ENCODE measurements around the gene SURF4.
"Not testable (repeated sequence)": the region's sequence is repeated elsewhere in the genome, so short reads cannot be mapped to it uniquely, and the experiment has no call there.

Gene SURF4

GRCh38 chr9:133323991-133324703, 51.7 kb downstream of the SURF4 start:
- in situ Hi-C loops (cut with MboI; ENCODE audit: low sequenced_read_pairs, unreplicated experiment): no loop called here
- DNase-seq (ENCODE audit: low spot score): no peak
- TF ChIP-seq CTCF (IDR thresholded peaks at IDR 0.05; ENCODE audit: borderline replicate concordance, control extremely low read depth, extremely low read depth, insufficient read depth, missing control alignments): no peak

GRCh38 chr9:133323211-133323610, 52.6 kb downstream of the SURF4 start:
- no peak for DNase-seq (ENCODE audit: low spot score)
- no peak for TF ChIP-seq CTCF (IDR thresholded peaks at IDR 0.05; ENCODE audit: borderline replicate concordance, control extremely low read depth, extremely low read depth, insufficient read depth, missing control alignments)
- in situ Hi-C loops (cut with MboI; ENCODE audit: low sequenced_read_pairs, unreplicated experiment): no loop called here

- no peak for TF ChIP-seq CTCF (IDR thresholded peaks at IDR 0.05; ENCODE audit: borderline replicate concordance, control extremely low read depth, extremely low read depth, insufficient read depth, missing control alignments)
- no peak for DNase-seq (ENCODE audit: low spot score)
- in situ Hi-C loops (cut with MboI; ENCODE audit: low sequenced_read_pairs, unreplicated experiment): no loop called here
Observed at GRCh38 chr9:133322701-133323100, 53.2 kb downstream of the SURF4 start.

GRCh38 chr9:133321411-133321935, 54.4 kb downstream of the SURF4 start:
- no peak for DNase-seq (ENCODE audit: low spot score)
- TF ChIP-seq CTCF (IDR thresholded peaks at IDR 0.05; ENCODE audit: borderline replicate concordance, control extremely low read depth, extremely low read depth, insufficient read depth, missing control alignments): no peak
- in situ Hi-C loops (cut with MboI; ENCODE audit: low sequenced_read_pairs, unreplicated experiment): no loop called here

- in situ Hi-C loops (cut with MboI; ENCODE audit: low sequenced_read_pairs, unreplicated experiment): no loop called here
- DNase-seq (ENCODE audit: low spot score): no peak
- TF ChIP-seq CTCF (IDR thresholded peaks at IDR 0.05; ENCODE audit: borderline replicate concordance, control extremely low read depth, extremely low read depth, insufficient read depth, missing control alignments): no peak
Observed at GRCh38 chr9:133320421-133320881, 55.4 kb downstream of the SURF4 start.

- in situ Hi-C loops (cut with MboI; ENCODE audit: low sequenced_read_pairs, unreplicated experiment); DNase-seq (ENCODE audit: low spot score): not testable (repeated sequence)
Observed at GRCh38 chr9:133317551-133317950, 58.3 kb downstream of the SURF4 start.

GRCh38 chr9:133315997-133316396, 59.9 kb downstream of the SURF4 start:
- DNase-seq (ENCODE audit: low spot score): no peak
- in situ Hi-C loops (cut with MboI; ENCODE audit: low sequenced_read_pairs, unreplicated experiment): no loop called here
- TF ChIP-seq CTCF (IDR thresholded peaks at IDR 0.05; ENCODE audit: borderline replicate concordance, control extremely low read depth, extremely low read depth, insufficient read depth, missing control alignments): no peak
